ENCODE measurements around the gene MEDAG. TPM values are rescaled to one million over a fixed set of nuclear protein-coding genes. Genes with fewer than 3 reads are reported as not detected.

The MEDAG gene
- total and polyA plus RNA-seq, 2 donors (not counting 3 experiments of a cell fraction or from before 2014, with no cell fraction given): 27.2 TPM

DNA sequence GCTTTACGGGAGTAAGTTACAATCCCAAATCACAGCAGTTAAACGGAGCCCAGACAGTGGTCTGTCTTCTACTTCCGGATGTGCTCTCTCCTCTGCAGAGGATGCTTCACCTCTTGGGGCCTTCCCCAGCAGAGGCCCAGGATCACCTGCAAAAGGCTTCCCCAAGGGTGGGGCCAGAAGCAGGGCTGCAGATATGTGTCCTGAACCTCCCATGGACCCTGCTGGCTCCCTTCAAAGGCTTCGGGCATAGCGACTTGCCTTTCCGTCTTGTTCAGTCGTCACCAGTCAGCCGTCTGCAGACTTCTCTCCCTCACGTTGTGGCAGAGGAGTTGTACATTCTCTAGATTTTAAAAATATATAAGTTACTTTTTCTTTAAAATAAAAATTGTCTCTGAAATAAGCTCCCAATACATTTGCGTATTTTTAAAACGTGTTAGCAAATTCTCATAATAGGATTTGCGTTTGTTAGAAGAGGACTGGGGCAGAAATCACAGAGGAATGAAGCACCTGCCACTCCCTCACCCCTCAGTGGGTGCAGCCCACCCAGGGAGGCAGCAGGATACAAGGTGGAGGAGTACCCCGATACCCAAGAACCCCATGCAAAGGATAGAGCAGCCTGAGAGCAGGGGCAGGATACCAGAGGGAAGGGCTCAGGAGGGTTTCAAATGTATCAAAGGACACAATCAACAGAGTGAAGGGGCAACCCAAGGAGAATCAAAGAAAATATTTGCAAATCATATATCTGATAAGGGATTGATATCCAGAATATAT is 22.9 kb upstream of the MEDAG start:
- Histone ChIP-seq H3K9me1 (replicated peaks; ENCODE audit: control insufficient read depth, extremely low read depth, insufficient read depth, low read length) (no peaks in the 10 kb centered on the region), H3K4me2 (ENCODE audit: insufficient read depth, low read length) (no peak overlapping the region), H3K27me3 (ENCODE audit: control insufficient read depth in 2 of 2, insufficient read depth in 2 of 2, low read length in 2 of 2) (peaks cover 0 to 9% of the 10 kb centered on the region in 2 experiments), H2AFZ (ENCODE audit: low read depth, low read length) (no peak overlapping the region), H3K9ac (replicated peaks; ENCODE audit: extremely low read depth, insufficient read depth, low read length) (no peak overlapping the region), H3K79me2 (ENCODE audit: control insufficient read depth, insufficient read depth, low read length) (no peaks in the 10 kb centered on the region), H3K36me3 (ENCODE audit: control insufficient read depth in 2 of 2, extremely low read depth in 1 of 2, insufficient read depth in 2 of 2, low read length in 2 of 2) (no peaks in the 10 kb centered on the region), H3K9me3 (replicated peaks; ENCODE audit: control insufficient read depth, insufficient read depth, low read length) (no peaks in the 10 kb centered on the region), H3K27ac (ENCODE audit: insufficient read depth, low read depth, low read length) (no peak overlapping the region), H3K4me3 (replicated peaks in 1 of 3; ENCODE audit: insufficient read depth in 1 of 3, low read depth in 1 of 3, low read length in 3 of 3) (no peak overlapping the region), H3K4me1 (ENCODE audit: control insufficient read depth, extremely low read depth, insufficient read depth, low read length) (no peaks in the 10 kb centered on the region), H4K20me1 (replicated peaks; ENCODE audit: control insufficient read depth, extremely low read depth, insufficient read depth, low read length) (no peaks in the 10 kb centered on the region)
- FAIRE-seq (no peak), DNase-seq (ENCODE audit: low read depth, low spot score) (no peak)
- intact Hi-C loops (cut with micrococcal nuclease): no loop called here
- TF ChIP-seq, protein P1, sequence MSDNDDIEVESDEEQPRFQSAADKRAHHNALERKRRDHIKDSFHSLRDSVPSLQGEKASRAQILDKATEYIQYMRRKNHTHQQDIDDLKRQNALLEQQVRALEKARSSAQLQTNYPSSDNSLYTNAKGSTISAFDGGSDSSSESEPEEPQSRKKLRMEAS (IDR thresholded peaks at IDR 0.05; ENCODE audit: insufficient read depth, insufficient read length): no peak
- TF ChIP-seq POLR2AphosphoS5 (IDR thresholded peaks at IDR 0.05; ENCODE audit: insufficient read depth, low read depth, low read length) (no peak), FOS (IDR thresholded peaks at IDR 0.05; ENCODE audit: borderline replicate concordance, insufficient read depth, low read length) (no peak), POLR2A (IDR thresholded peaks at IDR 0.05; ENCODE audit: low read depth, low read length) (no peak), JUN (IDR thresholded peaks at IDR 0.05; ENCODE audit: borderline replicate concordance, insufficient read depth, insufficient read length, low read depth) (no peak), MYC (IDR thresholded peaks at IDR 0.05; ENCODE audit: low read depth, low read length) (no peak), EZH2 (IDR thresholded peaks at IDR 0.05; ENCODE audit: borderline replicate concordance, low read depth, low read length, severe bottlenecking) (no peak), GATA2 (IDR thresholded peaks at IDR 0.05; ENCODE audit: insufficient read depth, insufficient read length, low read depth, low read length) (no peak)
- TF ChIP-seq, protein P2, sequence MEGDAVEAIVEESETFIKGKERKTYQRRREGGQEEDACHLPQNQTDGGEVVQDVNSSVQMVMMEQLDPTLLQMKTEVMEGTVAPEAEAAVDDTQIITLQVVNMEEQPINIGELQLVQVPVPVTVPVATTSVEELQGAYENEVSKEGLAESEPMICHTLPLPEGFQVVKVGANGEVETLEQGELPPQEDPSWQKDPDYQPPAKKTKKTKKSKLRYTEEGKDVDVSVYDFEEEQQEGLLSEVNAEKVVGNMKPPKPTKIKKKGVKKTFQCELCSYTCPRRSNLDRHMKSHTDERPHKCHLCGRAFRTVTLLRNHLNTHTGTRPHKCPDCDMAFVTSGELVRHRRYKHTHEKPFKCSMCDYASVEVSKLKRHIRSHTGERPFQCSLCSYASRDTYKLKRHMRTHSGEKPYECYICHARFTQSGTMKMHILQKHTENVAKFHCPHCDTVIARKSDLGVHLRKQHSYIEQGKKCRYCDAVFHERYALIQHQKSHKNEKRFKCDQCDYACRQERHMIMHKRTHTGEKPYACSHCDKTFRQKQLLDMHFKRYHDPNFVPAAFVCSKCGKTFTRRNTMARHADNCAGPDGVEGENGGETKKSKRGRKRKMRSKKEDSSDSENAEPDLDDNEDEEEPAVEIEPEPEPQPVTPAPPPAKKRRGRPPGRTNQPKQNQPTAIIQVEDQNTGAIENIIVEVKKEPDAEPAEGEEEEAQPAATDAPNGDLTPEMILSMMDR (IDR thresholded peaks at IDR 0.05; ENCODE audit: extremely low read depth in 1 of 2, insufficient read depth in 1 of 2, low read depth in 1 of 2, low read length in 2 of 2): no peak
- ChIA-PET POLR2A (no interaction called here), CTCF (no interaction called here)
- BruUV-seq (replicated peaks): no TSS peak
- dilution Hi-C loops (cut with MboI; ENCODE audit: extremely low pct_ligation_motif_present, low sequenced_read_pairs): no loop called here

All from endothelial cell of umbilical vein (primary cell).